IMR-90 (cell line): ENCODE results near the gene NUP210. TPM values are rescaled to one million over a fixed set of nuclear protein-coding genes. Genes with fewer than 3 reads are reported as not detected.

Source experiments
- ATAC-seq: fragments of 200-7000 bp; cut with Tn5 transposase; 2 replicates; pipeline ENCODE4 v1.9.1; 2020; ENCODE audit warnings: low read depth, mild to moderate bottlenecking, moderate library complexity
- BruUV-seq: library from RNA; stranded (reverse); fragments of 400-500 nt; replicated peaks from 2 replicates; lab custom pipeline; 2021; lab: Mats Ljungman, UMichigan
- CTCF ChIA-PET: fragments of 300-600 bp; formaldehyde crosslinking; extraction: SDS; loops from one replicate; lab custom pipeline; 2021; ENCODE audit warnings: antibody characterized with exemption; lab: Yijun Ruan, JAX
- POLR2A ChIA-PET: fragments of 300-600 bp; sonication (Branson Sonifier 250); formaldehyde crosslinking; loops from one replicate; lab custom pipeline; 2022; ENCODE audit warnings: antibody characterized with exemption; ENCODE audit not compliant: unreplicated experiment; lab: Charles Lee
- DNase-seq: peaks from one replicate; pipeline ENCODE4 v3.0.0; 2013
- H2AFZ ChIP-seq: replicated peaks from 2 replicates; pipeline ENCODE3; 2013; ENCODE audit warnings: low read length, mild to moderate bottlenecking; ENCODE audit not compliant: poor library complexity
- H2AK5ac ChIP-seq: 2 replicates; pipeline ENCODE4 v1.6.1; 2013; ENCODE audit warnings: low read depth, low read length, inconsistent platforms
- H2AK9ac ChIP-seq: replicated peaks from 2 replicates; pipeline ENCODE3; 2013; ENCODE audit warnings: mild to moderate bottlenecking, low read depth, low read length, moderate library complexity; ENCODE audit not compliant: poor library complexity
- H2BK120ac ChIP-seq: 2 replicates; pipeline ENCODE4 v1.6.1; 2013; ENCODE audit warnings: low read depth, low read length, inconsistent platforms
- H2BK15ac ChIP-seq: 3 replicates; pipeline ENCODE4 v1.6.1; 2013; ENCODE audit warnings: low read depth, low read length, inconsistent platforms
- H2BK20ac ChIP-seq: 2 replicates; pipeline ENCODE4 v1.6.1; 2013; ENCODE audit warnings: low read depth, mild to moderate bottlenecking, inconsistent platforms, low read length, moderate library complexity
- H2BK5ac ChIP-seq: 2 replicates; pipeline ENCODE4 v1.6.1; 2013; ENCODE audit warnings: mild to moderate bottlenecking, low read depth, low read length, inconsistent platforms; ENCODE audit not compliant: poor library complexity, severe bottlenecking
- H3K14ac ChIP-seq: replicated peaks from 2 replicates; pipeline ENCODE4 v1.6.1; 2013; ENCODE audit warnings: low read depth, low read length, inconsistent platforms
- H3K18ac ChIP-seq: 2 replicates; pipeline ENCODE4 v1.6.1; 2013; ENCODE audit warnings: low read depth, low read length, control low read depth
- H3K23ac ChIP-seq: 2 replicates; pipeline ENCODE4 v1.6.1; 2013; ENCODE audit warnings: low read depth, low read length, inconsistent platforms
- H3K27ac ChIP-seq: 2 replicates; pipeline ENCODE4 v1.5.1; 2013; ENCODE audit warnings: mild to moderate bottlenecking, control low read depth, low read length; ENCODE audit not compliant: insufficient read depth
- H3K27me3 ChIP-seq: 2 replicates; pipeline ENCODE4 v1.6.1; 2013; ENCODE audit warnings: low read length; ENCODE audit not compliant: control insufficient read depth, insufficient read depth
- H3K36me3 ChIP-seq: 2 replicates; pipeline ENCODE4 v1.6.1; 2013; ENCODE audit warnings: low read length, mixed read lengths; ENCODE audit not compliant: control insufficient read depth, insufficient read depth
- H3K4ac ChIP-seq: 2 replicates; pipeline ENCODE4 v1.6.1; 2013; ENCODE audit warnings: low read depth, low read length, inconsistent platforms
- H3K4me1 ChIP-seq: 2 replicates; pipeline ENCODE4 v1.6.1; 2013; ENCODE audit warnings: low read length, mixed read lengths; ENCODE audit not compliant: control insufficient read depth, insufficient read depth
- H3K4me2 ChIP-seq: 2 replicates; pipeline ENCODE4 v1.6.1; 2013; ENCODE audit warnings: low read depth, mild to moderate bottlenecking, control low read depth, low read length, moderate library complexity
- H3K4me3 ChIP-seq: 2 replicates; pipeline ENCODE4 v1.5.1; 2013; ENCODE audit warnings: low read depth, mild to moderate bottlenecking, control low read depth, low read length, moderate library complexity; ENCODE audit not compliant: insufficient read depth
- H3K56ac ChIP-seq: 2 replicates; pipeline ENCODE4 v1.6.1; 2013; ENCODE audit warnings: low read length, inconsistent platforms; ENCODE audit not compliant: insufficient read depth; ENCODE audit errors: extremely low read depth
- H3K79me1 ChIP-seq, 2 experiments: 2 replicates each; pipeline ENCODE4 v1.6.1; 2013; ENCODE audit warnings: low read length in 2 of 2, inconsistent platforms in 1 of 2, low read depth in 1 of 2
- H3K9ac ChIP-seq: 2 replicates; pipeline ENCODE4 v1.6.1; 2013; ENCODE audit warnings: low read depth, low read length, control low read depth
- H3K9me1 ChIP-seq: 2 replicates; pipeline ENCODE4 v1.6.1; 2013; ENCODE audit warnings: low read length, inconsistent platforms; ENCODE audit not compliant: insufficient read depth
- H3K9me3 ChIP-seq: 2 replicates; pipeline ENCODE4 v1.6.1; 2013; ENCODE audit warnings: low read length; ENCODE audit not compliant: control insufficient read depth, insufficient read depth
- H4K20me1 ChIP-seq: 2 replicates; pipeline ENCODE4 v1.6.1; 2013; ENCODE audit warnings: low read length, inconsistent platforms; ENCODE audit not compliant: insufficient read depth
- H4K5ac ChIP-seq: 2 replicates; pipeline ENCODE4 v1.6.1; 2013; ENCODE audit warnings: mild to moderate bottlenecking, low read depth, low read length, control low read depth
- H4K8ac ChIP-seq, 2 experiments: 2 replicates each; pipeline ENCODE4 v1.6.1; 2013; ENCODE audit warnings: low read depth in 2 of 2, low read length in 2 of 2, control low read depth in 1 of 2, inconsistent platforms in 1 of 2
- H4K91ac ChIP-seq: 2 replicates; pipeline ENCODE4 v1.6.1; 2013; ENCODE audit warnings: low read depth, low read length, inconsistent platforms; ENCODE audit not compliant: insufficient read depth
- BHLHE40 ChIP-seq: fragments of 150-350 bp; IDR thresholded peaks from 2 replicates; pipeline ENCODE4 v1.6.1; 2016; ENCODE audit warnings: mild to moderate bottlenecking, low read depth, low read length
- CEBPB ChIP-seq: IDR thresholded peaks from 2 replicates; pipeline ENCODE4 v1.6.1; 2012; ENCODE audit warnings: low read depth, low read length, improper control_type of control experiment
- CTCF ChIP-seq: conservative IDR thresholded peaks from 2 replicates; pipeline ENCODE4 v1.5.1; 2012; ENCODE audit warnings: mild to moderate bottlenecking, low read depth, low read length, improper control_type of control experiment
- ELK1 ChIP-seq: fragments of 150-350 bp; IDR thresholded peaks from 2 replicates; pipeline ENCODE4 v1.6.1; 2016; ENCODE audit warnings: low read depth, mild to moderate bottlenecking, low read length, moderate library complexity, borderline replicate concordance
- FOS ChIP-seq: fragments of 150-350 bp; IDR thresholded peaks from 2 replicates; pipeline ENCODE4 v1.6.1; 2016; ENCODE audit warnings: low read depth, low read length
- MAFK ChIP-seq: IDR thresholded peaks from 2 replicates; pipeline ENCODE4 v1.6.1; 2012; ENCODE audit warnings: low read depth, low read length, improper control_type of control experiment
- MAZ ChIP-seq: IDR thresholded peaks from 2 replicates; pipeline ENCODE4 v1.6.1; 2012; ENCODE audit warnings: low read depth, mild to moderate bottlenecking, low read length, improper control_type of control experiment, moderate library complexity, borderline replicate concordance
- NFE2L2 ChIP-seq: fragments of 150-350 bp; IDR thresholded peaks from 2 replicates; pipeline ENCODE4 v1.6.1; 2016; ENCODE audit warnings: low read depth, mild to moderate bottlenecking, low read length
- RAD21 ChIP-seq: IDR thresholded peaks from 2 replicates; pipeline ENCODE4 v1.6.1; 2012; ENCODE audit warnings: low read length, improper control_type of control experiment
- SMC3 ChIP-seq: fragments of 150-350 bp; IDR thresholded peaks from 2 replicates; pipeline ENCODE4 v1.6.1; 2016; ENCODE audit warnings: low read depth, mild to moderate bottlenecking, antibody characterized with exemption, low read length, moderate library complexity
- WGBS, 2 experiments: methylation state at CpG; one replicate each; pipeline versions ENCODE4 v1.1.5 to v1.1.7; 2013; ENCODE audit warnings: missing lambda C conversion rate in 2 of 2; ENCODE audit not compliant: insufficient read length in 1 of 2; ENCODE audit errors: extremely low coverage in 2 of 2; 5-methylcytosine and 5-hydroxymethylcytosine counted together
- dilution Hi-C: fragments of 300-500 bp; cut with HindIII; formaldehyde crosslinking; loops from one replicate; pipeline ENCODE4 v1.14.3; 2018; ENCODE audit warnings: low sequenced_read_pairs; ENCODE audit not compliant: unreplicated experiment
- in situ Hi-C: fragments of 300-500 bp; cut with MboI; formaldehyde crosslinking; loops from 3 replicates; pipeline ENCODE4 v1.14.3; 2019; ENCODE audit warnings: low sequenced_read_pairs, inconsistent platforms, mixed read lengths
- intact Hi-C: fragments of 100-400 bp; cut with micrococcal nuclease; formaldehyde crosslinking; loops from 2 replicates; pipeline ENCODE4 v1.10.0; 2022
- polyA plus RNA-seq, 3 experiments: library from polyadenylated mRNA; depleted of rRNA; stranded (reverse); fragments of >200 nt; gene quantifications; 2 replicates each; pipeline ENCODE4 v1.2.3, GENCODE V29; 2012; ENCODE audit warnings: low replicate concordance in 1 of 3
- total RNA-seq: library from RNA; depleted of rRNA; stranded (reverse); fragments of >200 nt; gene quantifications from 2 replicates; pipeline ENCODE4 v1.2.3, GENCODE V29; 2012

NUP210 gene
- total and polyA plus RNA-seq, 2 of the 4 experiments (the other 2 are of a cell fraction) = under 0.01 to 0.03 TPM

GRCh38 chr3:13371100-13372075 is 48.7 kb downstream of the NUP210 start:
- Histone ChIP-seq H3K9me1 (peaks cover 5% of the 10 kb centered on the region; the same call in 1 of the 2 replicates), H3K9me3 (no peaks in the 10 kb centered on the region), H3K9ac (no peak overlapping the region), H2BK15ac (no peak overlapping the region), H2BK20ac (0 out of 2 replicates have a peak overlapping the region, but pooled peaks have one; percentile 32), H3K14ac (no peak overlapping the region), H3K18ac (no peak overlapping the region), H3K4ac (no peak overlapping the region), H4K5ac (no peak overlapping the region), H2AK5ac (no peak overlapping the region), H3K4me3 (no peak overlapping the region), H2AFZ (peak overlapping the region; percentile 66), H2BK5ac (no peak overlapping the region), H3K79me1 (no peaks in the 10 kb centered on the region), H4K8ac (no peak overlapping the region), H2AK9ac (peak overlapping the region; percentile 71), H3K36me3 (no peaks in the 10 kb centered on the region), H2BK120ac (no peak overlapping the region), H4K91ac (no peak overlapping the region; the same call in 1 of the 2 replicates), H3K27ac (no peak overlapping the region), H3K4me2 (no peak overlapping the region), H3K23ac (no peak overlapping the region; the same call in 1 of the 2 replicates), H3K4me1 (no peaks in the 10 kb centered on the region), H3K56ac (no peak overlapping the region), H4K20me1 (no peaks in the 10 kb centered on the region), H3K27me3 (no peaks in the 10 kb centered on the region; the same call in 1 of the 2 replicates)
- ATAC-seq (no peak), DNase-seq (no peak)
- ChIA-PET POLR2A (no interaction called here), CTCF (no interaction called here)
- intact Hi-C loops (no loop called here), in situ Hi-C loops (no loop called here), dilution Hi-C loops (no loop called here)
- BruUV-seq = no TSS peak
- TF ChIP-seq ELK1 (no peak), SMC3 (no peak), CEBPB (no peak), RAD21 (no peak), BHLHE40 (no peak), MAZ (no peak), FOS (no peak), NFE2L2 (no peak), MAFK (no peak), CTCF (no peak)
- WGBS, 2 experiments = 65% methylated on average over 6 of the region's 17 CpGs; no CpG with 5 or more reads in 1 of the 2 experiments
